ENCODE data around the gene NKX6-2.

Gene NKX6-2

DNA sequence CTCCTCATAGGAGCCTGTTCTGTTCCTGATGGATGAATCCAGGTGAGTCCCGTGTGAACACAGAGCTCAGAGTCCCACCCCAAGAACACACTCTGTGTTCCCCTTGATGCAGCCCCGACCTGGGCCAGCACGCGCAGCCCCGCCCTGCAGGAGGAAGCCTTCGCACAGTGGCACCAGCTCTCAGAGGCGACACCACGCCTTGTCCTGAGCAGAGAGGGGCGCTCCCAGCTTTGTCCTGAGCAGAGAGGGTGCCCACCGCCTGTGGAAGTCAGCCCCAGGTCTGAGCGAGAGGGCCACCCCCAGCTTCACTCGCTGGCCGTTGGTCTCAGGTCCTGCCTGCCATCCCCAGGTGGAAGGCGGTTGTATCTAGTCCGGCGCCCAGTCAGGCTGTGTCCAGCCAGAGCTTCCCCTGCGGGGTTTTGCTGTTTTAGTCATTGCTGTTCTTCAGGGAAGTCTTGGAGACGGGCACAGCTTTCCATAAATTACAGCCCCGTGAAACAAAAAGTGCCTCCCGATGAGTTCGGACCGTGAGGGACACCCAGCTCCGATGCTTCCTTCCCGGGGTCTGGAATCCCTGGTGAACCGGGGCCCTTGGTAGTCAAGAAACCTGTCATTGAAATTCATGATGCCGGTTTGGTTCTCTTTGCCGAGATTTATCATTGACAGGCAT lies 43.6 kb downstream of the NKX6-2 start:
- Histone ChIP-seq H2AFZ (ENCODE audit: low read length) (no peak overlapping the region), H3K9me2 (ENCODE audit: low read depth, low read length) (no peaks in the 10 kb centered on the region), H3K4me2 (ENCODE audit: low read length) (no peak overlapping the region), H3K4me3 (ENCODE audit: low read depth, low read length, poor library complexity, severe bottlenecking) (no peak overlapping the region), H3K4me1 (ENCODE audit: insufficient read depth, low read length, severe bottlenecking) (no peaks in the 10 kb centered on the region), H4K20me1 (ENCODE audit: insufficient read depth, low read length) (no peaks in the 10 kb centered on the region), H3F3A (ENCODE audit: insufficient read depth, low read length) (no peaks in the 10 kb centered on the region), H3K9me3 (ENCODE audit: low read length) (no peaks in the 10 kb centered on the region), H3K79me2 (ENCODE audit: insufficient read depth, low read length) (no peaks in the 10 kb centered on the region), H3K9ac (ENCODE audit: low read length) (no peak overlapping the region), H3K27ac (ENCODE audit: low read depth, low read length, poor library complexity, severe bottlenecking) (no peak overlapping the region), H3K36me3 (ENCODE audit: insufficient read depth, low read length) (no peaks in the 10 kb centered on the region), H3K27me3 (ENCODE audit: insufficient read depth, low read length) (no peaks in the 10 kb centered on the region)
- TF ChIP-seq, protein P1, sequence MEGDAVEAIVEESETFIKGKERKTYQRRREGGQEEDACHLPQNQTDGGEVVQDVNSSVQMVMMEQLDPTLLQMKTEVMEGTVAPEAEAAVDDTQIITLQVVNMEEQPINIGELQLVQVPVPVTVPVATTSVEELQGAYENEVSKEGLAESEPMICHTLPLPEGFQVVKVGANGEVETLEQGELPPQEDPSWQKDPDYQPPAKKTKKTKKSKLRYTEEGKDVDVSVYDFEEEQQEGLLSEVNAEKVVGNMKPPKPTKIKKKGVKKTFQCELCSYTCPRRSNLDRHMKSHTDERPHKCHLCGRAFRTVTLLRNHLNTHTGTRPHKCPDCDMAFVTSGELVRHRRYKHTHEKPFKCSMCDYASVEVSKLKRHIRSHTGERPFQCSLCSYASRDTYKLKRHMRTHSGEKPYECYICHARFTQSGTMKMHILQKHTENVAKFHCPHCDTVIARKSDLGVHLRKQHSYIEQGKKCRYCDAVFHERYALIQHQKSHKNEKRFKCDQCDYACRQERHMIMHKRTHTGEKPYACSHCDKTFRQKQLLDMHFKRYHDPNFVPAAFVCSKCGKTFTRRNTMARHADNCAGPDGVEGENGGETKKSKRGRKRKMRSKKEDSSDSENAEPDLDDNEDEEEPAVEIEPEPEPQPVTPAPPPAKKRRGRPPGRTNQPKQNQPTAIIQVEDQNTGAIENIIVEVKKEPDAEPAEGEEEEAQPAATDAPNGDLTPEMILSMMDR (IDR thresholded peaks at IDR 0.05; ENCODE audit: low read length): no peak
- no peak for TF ChIP-seq EZH2 (IDR thresholded peaks at IDR 0.05; ENCODE audit: borderline replicate concordance, low read length)

DNA sequence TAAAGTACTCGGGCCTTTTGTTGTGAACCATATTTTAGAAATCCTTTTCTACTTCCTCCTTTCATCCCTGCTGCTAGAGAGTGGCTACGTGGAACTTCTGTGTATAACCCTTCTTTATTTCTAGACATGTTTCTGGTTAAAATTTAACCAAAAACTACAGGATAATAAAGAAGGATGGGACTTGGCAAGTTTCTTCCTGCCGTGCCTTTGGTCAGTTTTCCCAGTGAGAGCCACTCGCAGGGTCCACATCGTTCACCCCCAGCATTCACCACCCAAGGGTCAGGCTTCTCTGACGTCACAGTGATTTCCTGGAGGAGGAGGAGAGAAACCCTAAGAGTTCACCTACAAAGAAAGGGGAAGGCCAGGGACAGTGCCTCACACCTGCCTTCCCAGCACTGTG lies 45.4 kb downstream of the NKX6-2 start:
- no peak overlapping the region for H3K27ac ChIP-seq (ENCODE audit: low read depth, low read length, poor library complexity, severe bottlenecking)
- no peaks in the 10 kb centered on the region for H3K9me3 ChIP-seq (ENCODE audit: low read length)
- H3K4me3 ChIP-seq (ENCODE audit: low read depth, low read length, poor library complexity, severe bottlenecking): no peak overlapping the region
- H3K4me1 ChIP-seq (ENCODE audit: insufficient read depth, low read length, severe bottlenecking): no peaks in the 10 kb centered on the region
- no peak overlapping the region for H3K4me2 ChIP-seq (ENCODE audit: low read length)
- H3K9ac ChIP-seq (ENCODE audit: low read length): no peak overlapping the region
- H3K9me2 ChIP-seq (ENCODE audit: low read depth, low read length): no peaks in the 10 kb centered on the region
- H2AFZ ChIP-seq (ENCODE audit: low read length): no peak overlapping the region
- no peaks in the 10 kb centered on the region for H4K20me1 ChIP-seq (ENCODE audit: insufficient read depth, low read length)
- H3K27me3 ChIP-seq (ENCODE audit: insufficient read depth, low read length): no peaks in the 10 kb centered on the region
- no peaks in the 10 kb centered on the region for H3K79me2 ChIP-seq (ENCODE audit: insufficient read depth, low read length)
- H3F3A ChIP-seq (ENCODE audit: insufficient read depth, low read length): no peaks in the 10 kb centered on the region
- no peaks in the 10 kb centered on the region for H3K36me3 ChIP-seq (ENCODE audit: insufficient read depth, low read length)
- TF ChIP-seq EZH2 (IDR thresholded peaks at IDR 0.05; ENCODE audit: borderline replicate concordance, low read length): no peak
- TF ChIP-seq, protein P1 (IDR thresholded peaks at IDR 0.05; ENCODE audit: low read length): no peak

DNA sequence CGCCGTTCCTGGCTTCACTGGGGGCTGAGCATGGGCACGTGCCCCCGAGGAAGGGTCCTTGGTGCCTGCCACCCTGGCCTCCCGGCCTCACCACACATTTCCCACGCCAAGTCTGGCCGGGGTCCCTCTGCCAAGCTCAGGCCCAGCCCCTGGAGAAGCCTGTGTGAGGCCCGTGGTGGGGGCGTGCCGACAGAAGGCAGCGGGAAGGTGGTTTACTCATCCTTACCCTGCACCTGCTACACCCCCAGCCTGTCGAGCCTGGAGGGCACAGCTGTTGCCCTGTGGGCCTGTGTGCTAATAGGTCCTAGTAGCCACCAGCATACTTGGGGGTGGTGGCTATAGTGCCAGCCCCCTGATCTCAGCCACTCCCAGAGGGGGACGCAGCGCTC lies 46.7 kb downstream of the NKX6-2 start:
- Histone ChIP-seq H3K27ac (ENCODE audit: low read depth, low read length, poor library complexity, severe bottlenecking) (no peak overlapping the region), H2AFZ (ENCODE audit: low read length) (no peak overlapping the region), H3K9me3 (ENCODE audit: low read length) (no peaks in the 10 kb centered on the region), H3K4me3 (ENCODE audit: low read depth, low read length, poor library complexity, severe bottlenecking) (no peak overlapping the region), H4K20me1 (ENCODE audit: insufficient read depth, low read length) (no peaks in the 10 kb centered on the region), H3K27me3 (ENCODE audit: insufficient read depth, low read length) (no peaks in the 10 kb centered on the region), H3F3A (ENCODE audit: insufficient read depth, low read length) (no peaks in the 10 kb centered on the region), H3K36me3 (ENCODE audit: insufficient read depth, low read length) (no peaks in the 10 kb centered on the region), H3K4me1 (ENCODE audit: insufficient read depth, low read length, severe bottlenecking) (no peaks in the 10 kb centered on the region), H3K9ac (ENCODE audit: low read length) (no peak overlapping the region), H3K9me2 (ENCODE audit: low read depth, low read length) (no peaks in the 10 kb centered on the region), H3K79me2 (ENCODE audit: insufficient read depth, low read length) (no peaks in the 10 kb centered on the region), H3K4me2 (ENCODE audit: low read length) (no peak overlapping the region)
- TF ChIP-seq, protein P1 (IDR thresholded peaks at IDR 0.05; ENCODE audit: low read length): no peak
- TF ChIP-seq EZH2 (IDR thresholded peaks at IDR 0.05; ENCODE audit: borderline replicate concordance, low read length): no peak
